ENCODE data around the gene ARMC12.

DNA sequence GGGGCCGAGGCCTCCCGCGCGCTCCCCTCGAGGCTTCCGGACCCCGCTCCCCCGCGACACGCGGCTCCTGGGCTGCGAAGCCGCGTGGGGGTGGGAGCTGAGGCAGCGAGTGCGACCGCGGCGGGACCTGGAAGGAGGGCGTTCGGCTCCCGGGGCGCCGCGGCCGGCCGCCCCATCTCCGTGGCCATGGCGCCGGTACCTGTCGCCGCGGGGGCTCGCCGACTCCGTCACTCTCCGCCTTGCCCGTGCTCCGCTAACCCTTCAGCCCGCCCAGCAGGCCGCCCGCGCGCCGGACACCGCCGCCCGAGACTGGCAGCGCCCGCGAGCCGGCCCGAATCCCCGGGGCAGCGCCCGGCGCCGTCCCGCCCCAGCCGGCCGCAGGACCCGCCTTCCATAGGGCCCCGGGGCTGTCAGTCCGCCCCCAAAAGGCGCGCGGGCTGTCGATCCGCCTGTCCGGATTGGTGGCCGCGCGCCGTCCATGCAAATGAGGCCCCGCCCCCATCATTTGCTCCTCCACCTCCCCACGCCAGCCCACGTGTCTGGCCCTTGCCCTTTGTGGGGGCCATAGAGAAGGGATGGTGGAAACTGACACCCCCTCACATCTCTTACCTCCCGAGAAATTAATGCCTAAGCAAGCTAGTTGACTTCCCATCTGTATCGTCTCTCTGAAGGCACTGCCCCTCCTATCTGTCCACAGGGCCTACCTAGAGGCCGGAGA, 48.1 kb upstream of the ARMC12 start, which contains the start of gene FKBP5:
- TF ChIP-seq, protein P1, sequence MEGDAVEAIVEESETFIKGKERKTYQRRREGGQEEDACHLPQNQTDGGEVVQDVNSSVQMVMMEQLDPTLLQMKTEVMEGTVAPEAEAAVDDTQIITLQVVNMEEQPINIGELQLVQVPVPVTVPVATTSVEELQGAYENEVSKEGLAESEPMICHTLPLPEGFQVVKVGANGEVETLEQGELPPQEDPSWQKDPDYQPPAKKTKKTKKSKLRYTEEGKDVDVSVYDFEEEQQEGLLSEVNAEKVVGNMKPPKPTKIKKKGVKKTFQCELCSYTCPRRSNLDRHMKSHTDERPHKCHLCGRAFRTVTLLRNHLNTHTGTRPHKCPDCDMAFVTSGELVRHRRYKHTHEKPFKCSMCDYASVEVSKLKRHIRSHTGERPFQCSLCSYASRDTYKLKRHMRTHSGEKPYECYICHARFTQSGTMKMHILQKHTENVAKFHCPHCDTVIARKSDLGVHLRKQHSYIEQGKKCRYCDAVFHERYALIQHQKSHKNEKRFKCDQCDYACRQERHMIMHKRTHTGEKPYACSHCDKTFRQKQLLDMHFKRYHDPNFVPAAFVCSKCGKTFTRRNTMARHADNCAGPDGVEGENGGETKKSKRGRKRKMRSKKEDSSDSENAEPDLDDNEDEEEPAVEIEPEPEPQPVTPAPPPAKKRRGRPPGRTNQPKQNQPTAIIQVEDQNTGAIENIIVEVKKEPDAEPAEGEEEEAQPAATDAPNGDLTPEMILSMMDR (IDR thresholded peaks at IDR 0.05; ENCODE audit: low read depth, low read length, poor library complexity, severe bottlenecking): no peak
- TF ChIP-seq EZH2phosphoT487 (IDR thresholded peaks at IDR 0.05; ENCODE audit: borderline replicate concordance, low read length): no peak
